GM18873 (cell line): ENCODE data around the gene NAA38.

Experiments
- ATAC-seq: cut with Tn5 transposase; IDR thresholded peaks from one replicate; pipeline ENCODE4 v1.9.1; 2021; ENCODE audit warnings: mild to moderate bottlenecking, moderate library complexity, moderate number of reproducible peaks; ENCODE audit not compliant: unreplicated experiment, low FRiP score

The NAA38 gene

GRCh38 chr17:7842380-7843256 is 14.7 kb downstream of the NAA38 start:
- ATAC-seq, result peak; percentile 27

- ATAC-seq, result peak; percentile 12
These were observed 15.4 kb downstream of the NAA38 start for GRCh38 chr17:7841915-7842379.

- ATAC-seq, result peak; percentile 1
These were observed 15.9 kb downstream of the NAA38 start for GRCh38 chr17:7841396-7841914.

DNA sequence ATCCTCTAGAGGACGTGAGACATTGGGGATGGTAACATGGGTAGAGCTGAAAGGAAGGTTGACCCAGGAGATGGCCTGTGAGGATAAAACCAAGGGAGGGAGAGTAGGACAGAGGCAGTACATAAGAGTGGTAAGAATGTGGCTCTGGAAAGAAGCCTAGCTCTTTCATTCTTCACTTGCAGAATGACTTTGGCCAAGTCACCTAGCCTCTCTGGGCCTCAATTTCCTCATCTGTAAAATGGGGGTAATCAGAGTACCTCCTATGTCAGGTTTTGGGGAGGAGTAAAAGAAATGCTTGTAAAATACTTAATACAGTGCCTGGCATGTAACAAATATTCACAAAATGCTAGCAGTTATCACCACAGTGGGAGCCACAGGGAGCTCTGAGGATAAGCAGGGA is 16.5 kb downstream of the NAA38 start:
- ATAC-seq, result no peak

GRCh38 chr17:7840441-7840840 is 16.9 kb downstream of the NAA38 start:
- ATAC-seq, result no peak

- ATAC-seq, result no peak
These were observed 17.5 kb downstream of the NAA38 start for GRCh38 chr17:7839876-7840261.

DNA sequence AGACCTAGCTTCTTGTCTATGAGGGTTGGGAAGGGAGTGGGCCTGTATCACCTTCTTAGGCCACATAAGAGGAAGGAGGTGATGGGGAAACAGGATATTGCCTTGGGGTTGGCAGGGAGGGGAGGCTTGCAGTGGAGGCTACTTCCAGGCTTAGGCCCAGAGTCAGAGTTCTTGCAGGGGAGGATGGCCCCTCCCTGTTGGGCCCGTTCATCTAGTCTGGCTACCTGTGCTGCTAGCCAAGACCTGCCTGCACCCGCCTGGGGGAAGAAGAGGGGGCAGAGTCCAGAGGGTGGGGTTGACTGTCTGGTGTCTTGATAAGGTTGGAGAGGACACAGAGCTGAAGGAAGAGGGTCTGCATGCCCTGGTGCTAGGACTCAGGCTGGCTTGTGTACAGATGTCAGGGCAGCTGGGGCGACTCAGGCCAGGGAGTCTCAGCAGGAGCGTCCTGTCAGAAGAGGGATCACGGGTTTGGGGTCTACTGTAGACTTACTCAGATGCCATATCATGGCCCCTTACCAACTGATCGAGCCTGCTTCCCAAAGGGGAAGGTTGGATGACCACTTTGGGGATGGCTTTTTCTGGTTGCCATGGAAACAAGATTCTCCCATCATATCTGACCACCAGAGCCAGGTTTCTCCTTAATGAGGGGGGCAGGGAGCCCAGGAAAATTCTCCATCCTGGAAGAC is 18.0 kb downstream of the NAA38 start:
- no peak for ATAC-seq

GRCh38 chr17:7838090-7839075 is 19.0 kb downstream of the NAA38 start:
- ATAC-seq, result no peak

GRCh38 chr17:7837408-7838088 is 19.8 kb downstream of the NAA38 start:
- no peak for ATAC-seq

- no peak for ATAC-seq
These were observed 20.6 kb downstream of the NAA38 start for GRCh38 chr17:7836596-7837407.

- ATAC-seq, result peak; percentile 33
These were observed 21.4 kb downstream of the NAA38 start for GRCh38 chr17:7835814-7836595.

- ATAC-seq, result peak; percentile 34
These were observed 22.2 kb downstream of the NAA38 start for GRCh38 chr17:7834957-7835813.

GRCh38 chr17:7834542-7834956 is 22.8 kb downstream of the NAA38 start:
- no peak for ATAC-seq

- ATAC-seq, result peak; percentile 32
These were observed 23.4 kb downstream of the NAA38 start, which contains the start of gene KDM6B for GRCh38 chr17:7833795-7834541. Gene KDM6B (plus strand): TSS chr17:7834217. CDS start chr17:7845555, 11,338 bp downstream.

DNA sequence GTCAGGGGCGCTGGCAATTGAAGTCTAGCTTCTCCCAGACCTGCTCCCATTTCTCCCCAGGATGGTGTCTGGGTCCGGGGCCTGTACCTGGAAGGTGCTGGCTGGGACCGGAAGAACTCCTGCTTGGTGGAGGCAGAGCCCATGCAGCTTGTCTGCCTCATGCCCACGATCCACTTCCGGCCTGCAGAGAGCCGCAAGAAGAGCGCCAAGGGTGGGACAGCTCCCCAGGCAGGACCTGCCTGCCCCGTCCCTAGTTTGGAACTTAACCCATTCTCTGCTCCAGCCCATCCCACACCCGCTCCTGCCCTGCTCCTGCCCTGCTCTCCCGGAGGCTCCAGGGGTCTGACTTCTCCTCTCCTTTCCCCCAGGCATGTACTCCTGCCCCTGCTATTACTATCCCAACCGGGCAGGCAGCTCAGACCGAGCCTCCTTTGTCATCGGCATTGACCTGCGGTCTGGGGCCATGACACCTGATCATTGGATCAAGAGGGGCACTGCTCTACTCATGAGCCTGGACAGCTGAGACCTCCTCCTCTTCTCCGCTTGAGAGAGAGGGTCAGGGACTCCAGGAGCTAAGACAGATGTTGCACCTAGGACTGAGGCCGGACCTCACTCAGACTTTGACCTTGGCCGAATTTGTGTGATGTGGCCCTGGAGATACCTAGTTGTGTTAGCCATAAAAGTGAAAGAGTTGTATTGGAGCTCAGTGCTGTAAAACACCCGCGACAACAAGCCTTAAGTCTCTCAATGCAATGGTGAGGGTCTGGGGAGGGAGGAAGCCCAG is 24.2 kb downstream of the NAA38 start:
- no peak for ATAC-seq

GRCh38 chr17:7832431-7832830 is 24.9 kb downstream of the NAA38 start:
- no peak for ATAC-seq
